Activated CD4-positive, alpha-beta T cell treated with anti-CD3 and anti-CD28 coated beads for 1 hour (primary cell): ENCODE data around the gene DHRS4.
"Not testable (repeated sequence)": the region's sequence is repeated elsewhere in the genome, so short reads cannot be mapped to it uniquely, and the experiment has no call there.

ENCODE experiments used
- DNase-seq: peaks from one replicate; pipeline ENCODE4 v3.0.0-alpha.2; 2020

Gene DHRS4

DNA sequence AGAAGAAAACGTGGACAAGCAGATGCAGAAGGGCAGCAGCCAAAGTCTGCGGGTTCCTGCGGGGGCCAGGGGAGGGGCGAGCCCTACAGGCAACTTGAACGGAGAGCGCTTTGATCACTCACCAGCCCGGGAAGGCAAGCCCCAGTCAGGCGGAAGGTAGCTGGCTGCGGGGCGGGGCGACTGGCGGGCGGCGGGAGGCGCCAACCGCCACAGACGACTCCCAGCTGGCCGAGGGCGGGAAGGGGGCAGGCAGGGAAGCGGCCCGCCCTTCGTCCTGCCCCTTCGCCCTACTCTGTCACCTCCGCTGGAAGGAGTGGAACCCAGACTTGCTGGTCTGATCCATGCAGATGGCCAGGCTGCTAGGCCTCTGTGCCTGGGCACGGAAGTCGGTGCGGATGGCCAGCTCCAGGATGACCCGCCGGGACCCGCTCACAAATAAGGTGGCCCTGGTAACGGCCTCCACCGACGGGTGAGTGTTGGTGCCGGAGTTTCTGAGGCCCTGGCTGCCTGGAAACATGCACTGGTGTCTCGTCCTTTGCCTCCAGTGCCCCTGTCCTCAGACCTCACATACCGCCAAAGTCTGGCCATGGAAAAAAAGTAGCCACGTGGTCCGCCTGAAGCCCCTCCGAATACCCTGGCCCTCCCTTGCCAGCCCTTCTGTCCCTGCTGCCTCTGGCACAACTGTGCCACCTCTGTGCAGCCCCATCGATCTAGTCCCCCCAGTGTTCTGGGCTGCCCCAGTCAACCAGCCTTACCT, 35.2 kb downstream of the DHRS4 start, which contains the start of gene DHRS4L2:
DHRS4L2 (plus strand) TSS at position 323 of the 757 bp plus-strand sequence; CDS start at position 342, 19 bp downstream.
- peak; percentile 58 for DNase-seq

DNA sequence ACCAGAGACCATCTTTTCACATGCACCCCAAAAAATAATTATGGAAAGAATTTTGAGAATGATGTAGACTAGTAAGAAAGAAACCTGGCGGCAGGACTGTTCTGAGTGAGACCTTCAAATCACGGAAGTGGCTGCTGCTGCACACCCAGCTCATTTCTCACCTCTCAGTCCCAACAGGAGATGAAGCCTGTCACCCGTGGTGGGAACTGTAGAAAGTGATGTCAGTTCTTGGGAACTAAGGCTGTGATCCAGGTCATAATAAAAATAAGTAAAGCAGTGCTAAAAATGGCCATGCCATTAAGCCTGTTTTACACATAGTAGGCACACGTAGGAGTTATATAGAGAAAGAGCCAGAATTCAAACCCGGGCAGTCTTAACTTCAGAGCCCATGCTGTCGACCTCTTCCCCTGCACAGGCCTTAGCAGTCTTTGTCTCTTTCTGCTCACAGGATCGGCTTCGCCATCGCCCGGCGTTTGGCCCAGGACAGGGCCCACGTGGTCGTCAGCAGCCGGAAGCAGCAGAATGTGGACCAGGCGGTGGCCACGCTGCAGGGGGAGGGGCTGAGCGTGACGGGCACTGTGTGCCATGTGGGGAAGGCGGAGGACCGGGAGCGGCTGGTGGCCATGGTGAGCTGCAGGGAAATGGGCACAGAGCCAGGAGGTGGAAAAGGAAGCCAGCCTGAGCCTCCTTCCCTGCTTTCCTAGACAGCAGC, 36.3 kb downstream of the DHRS4 start:
- DNase-seq, result not testable (repeated sequence)

DNA sequence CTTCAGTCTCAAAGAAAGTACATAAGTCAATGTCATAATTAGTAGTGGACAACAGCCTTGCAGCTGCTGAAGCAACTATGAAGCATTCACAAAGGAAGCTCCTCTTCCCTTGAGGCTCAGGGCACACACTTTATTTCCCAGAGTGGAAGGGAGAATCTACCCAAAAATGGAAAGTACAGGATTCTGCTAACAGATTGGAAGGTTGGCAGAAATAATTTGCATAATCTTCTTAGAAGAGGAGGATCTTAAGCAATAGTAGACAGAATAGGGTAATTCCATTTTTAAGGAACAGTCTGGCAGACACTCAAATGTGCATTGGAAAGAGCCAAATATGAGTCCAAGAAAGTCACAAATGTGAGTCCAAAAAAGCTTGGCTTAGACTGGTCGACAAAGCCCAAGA, 37.4 kb downstream of the DHRS4 start:
- DNase-seq, result not testable (repeated sequence)

DNA sequence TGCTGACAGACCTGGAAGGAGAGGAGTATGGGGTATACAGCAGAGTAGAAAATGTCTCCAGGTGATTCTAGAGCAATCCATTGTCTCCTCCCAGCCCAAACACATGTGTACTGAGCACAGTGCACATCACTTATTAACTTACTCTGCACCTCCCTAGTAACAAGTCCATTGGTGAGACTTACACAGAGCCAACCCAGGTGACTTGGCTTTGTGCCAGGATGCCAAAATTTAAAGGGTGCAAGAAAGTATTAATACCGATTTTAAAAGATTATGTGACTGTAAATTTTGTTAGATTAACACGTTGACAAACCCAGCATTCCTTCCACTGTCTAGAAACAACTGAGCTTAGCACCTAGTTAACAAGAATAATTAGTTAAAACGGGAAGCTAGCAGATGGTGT, 39.5 kb downstream of the DHRS4 start:
- not testable (repeated sequence) for DNase-seq

DNA sequence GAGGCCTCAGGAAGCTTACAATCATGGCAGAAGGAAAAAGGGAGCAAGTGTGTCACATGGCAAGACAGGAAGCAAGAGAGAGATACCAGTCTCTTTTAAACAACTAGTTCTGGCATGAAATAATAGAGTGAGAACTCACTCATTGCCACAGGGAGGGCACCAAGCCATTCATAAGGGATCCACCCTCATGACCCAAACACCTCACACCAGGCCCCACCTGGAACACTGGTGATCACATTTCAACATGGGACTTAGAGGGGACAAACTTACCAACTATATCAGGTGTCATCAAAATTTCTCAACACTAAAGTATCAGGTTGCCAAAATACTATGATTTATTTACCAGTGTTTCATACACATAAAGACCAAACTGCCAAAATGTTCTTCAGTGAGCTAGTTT, 42.4 kb downstream of the DHRS4 start:
- DNase-seq, result not testable (repeated sequence)

DNA sequence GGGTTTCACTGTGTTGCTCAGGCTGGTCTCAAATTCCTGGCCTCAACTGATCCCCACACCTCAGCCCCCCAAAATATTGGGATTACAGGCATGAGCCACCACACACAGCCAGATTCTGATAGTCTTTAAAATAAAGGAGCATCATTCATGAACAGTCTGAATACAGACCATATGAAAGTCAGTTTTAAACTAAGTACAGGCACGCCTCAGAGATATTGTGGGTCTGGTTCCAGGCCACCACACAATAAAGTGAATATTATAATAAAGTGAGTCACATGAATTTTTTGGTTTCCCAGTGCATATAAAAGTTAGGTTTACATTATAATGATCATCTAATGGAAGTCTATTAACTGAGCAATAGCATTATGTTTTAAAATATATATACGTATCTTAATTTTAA, 43.3 kb downstream of the DHRS4 start:
- not testable (repeated sequence) for DNase-seq

DNA sequence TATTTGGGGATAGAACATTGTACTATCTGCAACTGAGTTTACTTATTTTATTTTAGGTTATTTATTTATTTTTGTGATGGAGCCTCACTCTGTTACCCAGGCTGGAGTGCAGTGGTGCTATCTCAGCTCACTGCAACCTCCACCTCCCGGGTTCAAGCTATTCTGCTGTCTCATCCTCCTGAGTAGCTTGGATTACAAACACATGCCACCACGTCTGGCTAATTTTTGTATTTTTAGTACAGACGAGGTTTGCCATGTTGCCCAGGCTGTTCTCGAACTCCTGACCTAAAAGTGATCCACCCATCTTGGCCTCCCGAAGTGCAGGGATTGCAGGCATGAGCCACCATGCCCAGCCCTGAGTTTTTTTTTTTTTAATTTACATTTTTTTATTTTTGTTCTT, 46.1 kb downstream of the DHRS4 start:
- DNase-seq, result not testable (repeated sequence)

DNA sequence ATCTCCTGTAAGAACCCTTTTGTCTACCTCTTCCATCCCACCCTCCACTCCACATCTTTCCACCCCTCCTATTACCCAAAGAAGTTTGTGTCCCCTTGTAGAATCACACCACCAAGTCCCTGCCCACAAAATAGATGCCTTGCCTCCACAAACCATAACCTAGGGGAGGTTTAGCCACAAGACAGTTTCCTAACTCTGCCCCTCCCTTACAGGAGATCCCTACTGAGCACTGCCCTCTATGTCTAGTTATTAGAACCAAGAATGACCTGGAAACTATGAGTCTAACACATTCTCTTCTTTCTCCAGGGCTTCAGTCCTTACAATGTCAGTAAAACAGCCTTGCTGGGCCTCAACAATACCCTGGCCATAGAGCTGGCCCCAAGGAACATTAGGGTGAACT, 47.5 kb downstream of the DHRS4 start:
- DNase-seq, result not testable (repeated sequence)

DNA sequence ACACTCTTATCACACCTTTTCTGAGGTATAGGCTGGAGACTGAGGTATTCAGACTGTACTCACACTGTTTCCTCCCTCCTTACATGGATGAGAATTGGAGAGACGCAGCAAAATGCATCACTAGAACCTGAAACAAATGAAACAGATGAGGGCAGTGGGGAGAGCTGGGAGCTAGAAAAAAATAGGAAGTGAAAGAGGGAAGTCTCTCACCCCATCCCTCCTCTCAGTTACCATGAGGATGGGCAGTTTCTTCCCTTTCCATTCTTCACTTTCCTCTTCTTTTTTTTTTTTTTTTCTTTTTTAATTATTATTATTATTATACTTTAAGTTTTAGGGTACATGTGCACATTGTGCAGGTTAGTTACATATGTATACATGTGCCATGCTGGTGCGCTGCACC, 48.1 kb downstream of the DHRS4 start:
- not testable (repeated sequence) for DNase-seq

DNA sequence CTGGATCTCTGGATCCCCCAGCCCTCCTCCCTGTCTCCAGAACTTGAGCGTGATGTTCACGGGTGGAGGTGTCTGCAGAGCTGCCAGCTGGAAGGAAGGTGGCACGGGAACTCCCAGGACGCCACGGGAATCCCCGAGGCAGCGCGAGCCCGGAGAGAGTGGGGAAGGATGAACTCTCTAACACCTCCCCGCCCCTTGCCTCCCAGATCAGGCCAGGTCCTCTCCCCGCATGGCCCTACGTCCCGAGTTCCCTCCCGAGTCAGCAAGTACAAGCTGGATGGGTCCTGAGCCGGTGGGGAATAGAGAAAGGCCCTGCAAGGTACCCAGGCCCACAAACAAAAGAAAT, 52.9 kb downstream of the DHRS4 start:
- DNase-seq, result not testable (repeated sequence)

DNA sequence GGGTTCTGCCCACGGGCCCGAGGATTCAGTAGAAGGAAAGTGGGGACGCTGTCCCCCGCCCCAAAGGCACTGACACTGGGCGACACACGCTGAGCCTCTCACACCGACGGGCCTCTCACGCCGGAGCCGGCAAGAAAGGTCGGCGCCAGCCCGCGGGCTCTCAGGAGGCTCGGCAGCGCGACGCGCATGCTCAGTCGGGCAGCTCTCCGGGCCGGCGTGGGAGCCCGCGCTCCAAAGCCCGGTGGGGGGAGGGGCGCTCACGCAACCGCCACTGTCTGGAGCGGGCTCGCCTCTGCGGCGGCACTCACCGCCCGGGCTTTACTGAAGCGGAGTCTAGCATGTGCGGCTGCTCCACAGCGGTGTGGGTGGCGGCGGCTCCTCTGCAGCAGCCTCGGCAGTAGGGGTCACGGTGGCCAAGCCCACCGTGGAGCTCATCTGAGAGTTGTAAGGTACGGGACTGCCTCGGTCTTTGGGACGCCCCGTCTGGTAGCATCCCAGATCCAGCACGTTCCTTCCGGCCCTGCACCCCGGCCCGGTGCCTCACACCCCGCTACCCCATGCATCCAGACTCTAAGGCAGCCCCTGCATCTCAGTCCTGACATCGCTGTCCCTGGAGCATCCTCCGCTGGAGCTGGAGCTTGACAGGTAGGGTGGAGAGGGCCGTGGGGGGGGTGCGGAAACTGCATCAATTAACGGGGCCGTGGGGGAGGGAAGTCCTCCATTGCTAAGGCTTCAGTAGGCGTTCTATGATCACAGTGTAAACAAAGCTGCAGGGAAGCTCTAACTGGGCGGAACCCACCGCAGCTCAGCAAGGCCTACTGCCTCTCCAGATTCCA, 53.5 kb downstream of the DHRS4 start:
- peak; percentile 53 for DNase-seq

DNA sequence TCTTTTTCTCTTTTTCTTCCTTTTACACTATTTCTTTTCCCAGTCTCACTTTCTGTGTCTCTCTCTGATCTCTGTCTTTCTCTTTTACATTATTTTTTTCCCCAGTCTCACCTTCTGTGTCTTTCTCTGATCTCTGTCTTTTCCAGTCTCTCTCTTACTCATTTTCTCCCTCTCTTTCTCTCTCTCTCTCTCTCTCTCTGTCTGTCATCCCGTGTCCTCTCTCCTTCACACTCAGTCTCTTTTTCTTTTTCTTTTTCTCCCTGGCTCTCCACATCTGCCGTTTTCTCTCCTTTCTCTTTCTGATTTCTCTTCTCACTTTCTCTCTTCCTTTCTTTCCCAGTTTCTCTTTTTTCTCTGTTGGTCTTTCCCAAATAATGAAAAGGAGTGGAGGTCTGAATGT, 57.5 kb downstream of the DHRS4 start:
- no peak for DNase-seq

DNA sequence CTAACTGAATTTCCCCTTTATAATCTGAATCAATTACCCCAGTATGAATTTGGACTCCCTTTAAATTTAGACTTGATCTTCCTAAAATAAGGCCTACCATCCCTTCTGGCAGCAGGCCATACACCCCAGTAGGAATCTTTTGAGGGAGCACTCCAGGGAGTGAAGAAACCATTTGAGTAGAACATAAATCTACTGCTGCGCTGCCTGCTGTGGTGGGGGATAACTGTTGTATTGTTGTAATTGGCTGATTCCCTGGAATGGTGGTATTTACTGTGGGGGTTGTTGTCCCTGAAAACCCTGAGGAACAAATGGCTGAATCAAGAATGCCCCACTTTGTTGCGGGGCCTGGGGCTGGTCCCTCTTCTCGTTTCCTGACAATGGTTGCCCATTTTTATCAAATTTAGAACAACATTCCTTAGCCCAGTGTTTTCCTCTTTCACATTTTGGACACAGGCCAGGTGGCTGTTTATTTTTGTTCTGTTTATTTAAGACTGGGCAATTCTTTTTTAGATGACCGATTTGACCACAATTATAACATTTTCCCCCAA, 59.2 kb downstream of the DHRS4 start:
- not testable (repeated sequence) for DNase-seq

DNA sequence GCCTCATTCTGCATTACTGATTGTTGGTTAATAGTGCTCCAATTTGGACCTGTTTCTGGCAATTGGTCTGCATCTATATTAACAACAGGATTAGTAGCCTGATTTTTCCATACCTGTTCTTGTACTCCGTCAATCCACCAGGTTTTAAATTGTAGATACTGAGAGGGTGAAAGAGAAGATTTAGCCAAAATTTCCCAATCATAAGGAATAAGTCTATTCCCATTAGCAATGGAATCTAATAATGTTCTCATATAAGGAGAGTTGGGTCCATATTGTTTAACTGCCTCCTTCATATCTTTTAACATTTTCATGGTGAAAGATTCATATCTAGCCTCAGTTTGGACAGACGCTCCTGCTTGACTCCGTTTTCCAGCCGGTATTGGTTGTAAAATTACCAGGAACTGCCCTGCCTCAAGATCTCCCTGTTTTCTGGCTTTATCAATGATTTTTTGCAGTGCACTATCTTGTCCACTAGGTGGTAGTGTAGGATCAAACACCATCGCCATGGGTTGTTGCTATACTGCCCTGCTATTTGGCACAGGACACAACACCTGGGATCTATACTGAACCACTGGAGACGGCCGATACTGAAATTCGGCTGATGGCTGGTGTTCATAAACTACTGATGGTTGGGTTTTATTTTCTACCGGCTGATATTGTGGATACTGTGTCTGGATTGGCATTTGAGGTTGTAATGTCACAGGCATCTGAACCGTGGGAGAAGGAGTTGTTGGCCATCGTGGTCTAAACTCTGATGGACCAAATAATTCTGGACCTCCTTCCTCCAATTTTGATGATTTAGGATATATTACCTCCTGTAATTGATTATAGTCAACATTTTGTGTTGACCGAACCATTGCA, 60.3 kb downstream of the DHRS4 start:
- peak; percentile 33 for DNase-seq

DNA sequence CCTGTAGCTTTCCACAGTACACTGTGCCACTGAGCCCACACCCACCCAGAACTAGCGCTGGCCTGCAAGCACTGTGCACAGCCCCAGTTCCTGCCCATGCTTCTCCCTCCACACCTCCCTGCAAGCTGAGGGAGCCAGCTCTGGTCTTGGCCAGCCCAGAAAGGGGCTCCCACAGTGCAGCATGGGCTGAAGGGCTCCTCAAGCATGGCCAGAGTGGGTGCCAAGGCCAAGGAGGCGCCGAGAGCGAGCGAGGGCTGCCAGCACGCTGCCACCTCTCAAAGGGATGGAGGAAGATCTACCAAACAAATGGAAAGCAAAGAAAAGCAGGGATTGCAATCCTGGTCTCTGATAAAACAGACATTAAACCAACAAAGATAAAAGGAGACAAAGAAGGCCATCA, 62.2 kb downstream of the DHRS4 start:
- not testable (repeated sequence) for DNase-seq
